Stimulated activated CD4-positive, alpha-beta T cell treated with anti-CD3 and anti-CD28 coated beads, Interleukin-15, amount 100 ng/mL, for 24 hours (primary cell): Measurements from ENCODE around the gene TECPR1.

Experiments used
- DNase-seq: peaks from one replicate; pipeline ENCODE4 v3.0.0-alpha.2; 2020

The TECPR1 gene

GRCh38 chr7:98186452-98187137 is 65.4 kb downstream of the TECPR1 start:
- no peak for DNase-seq

DNA sequence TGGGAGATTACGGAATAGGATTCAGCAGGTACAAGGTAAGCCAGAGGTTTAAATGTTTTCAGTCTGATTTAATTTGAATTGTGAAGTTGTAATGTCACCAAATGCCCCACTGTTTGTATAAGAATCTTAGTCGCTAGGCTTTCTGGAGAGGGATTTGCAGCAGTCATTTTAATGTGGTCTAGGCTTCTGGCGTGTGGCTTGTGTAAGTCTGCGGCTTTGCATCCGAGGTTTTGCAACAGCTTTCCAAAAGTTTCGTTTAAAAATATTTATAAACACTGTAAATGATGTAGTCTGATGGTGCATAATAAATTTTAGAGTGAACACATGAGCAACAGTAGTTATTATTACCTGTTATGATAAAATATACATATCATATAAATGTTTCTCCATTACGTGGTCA is 66.9 kb downstream of the TECPR1 start:
- DNase-seq, result no peak

DNA sequence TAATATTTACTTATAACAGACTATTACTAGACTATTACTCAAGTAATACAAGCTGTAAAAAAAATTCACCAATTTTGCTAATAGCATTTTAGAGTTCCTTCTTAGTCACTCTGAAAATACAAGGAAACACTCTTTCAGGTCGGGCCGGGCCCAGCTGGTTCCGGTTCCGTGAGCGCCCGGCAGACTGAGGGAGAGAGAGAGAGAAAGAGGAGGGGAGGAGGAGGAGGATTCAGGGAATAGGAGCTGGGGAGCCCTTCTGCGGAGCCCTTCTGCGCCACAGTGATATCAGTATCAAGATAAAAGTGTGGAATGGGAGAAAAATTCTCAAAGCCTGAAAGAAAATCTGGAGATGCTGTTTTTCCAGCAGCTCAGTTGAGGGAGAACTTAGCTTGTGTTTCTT is 71.3 kb downstream of the TECPR1 start:
- no peak for DNase-seq

DNA sequence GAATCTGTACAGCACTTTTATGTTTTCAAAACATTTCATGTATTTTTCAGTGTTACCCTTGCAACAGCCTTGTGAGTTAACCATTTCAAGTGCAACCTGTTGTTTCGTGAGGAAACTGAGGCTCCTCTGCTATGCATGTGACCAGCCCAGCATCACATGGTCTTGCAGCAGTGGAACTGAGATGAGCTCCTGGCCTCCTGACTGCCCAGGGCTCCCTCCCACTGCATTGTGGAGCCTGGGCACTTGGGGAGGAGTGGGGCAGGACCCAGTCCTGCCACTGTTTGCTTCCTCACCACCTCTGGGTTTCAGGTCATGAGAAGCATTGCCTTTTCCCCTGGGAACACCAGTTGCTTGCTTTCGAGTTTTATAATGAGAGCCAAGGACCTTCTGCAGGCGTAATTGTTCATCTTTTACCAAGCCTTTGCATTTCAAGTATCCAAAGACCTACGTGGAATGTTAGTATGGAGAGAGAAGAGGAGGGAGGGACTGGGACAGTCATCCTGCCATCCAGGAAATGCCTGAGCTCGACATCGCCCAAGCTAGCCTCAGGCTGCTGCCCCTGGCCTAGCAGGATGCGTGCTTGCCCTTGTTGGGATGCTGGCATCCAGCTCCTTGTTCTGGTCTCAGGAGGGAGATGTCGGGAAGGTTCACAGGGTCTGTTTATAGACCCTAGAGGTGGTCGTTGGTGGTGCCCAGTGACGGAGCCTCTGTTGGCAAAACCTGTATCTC is 73.1 kb downstream of the TECPR1 start:
- DNase-seq, result no peak

GRCh38 chr7:98178321-98178720 is 73.7 kb downstream of the TECPR1 start:
- no peak for DNase-seq

DNA sequence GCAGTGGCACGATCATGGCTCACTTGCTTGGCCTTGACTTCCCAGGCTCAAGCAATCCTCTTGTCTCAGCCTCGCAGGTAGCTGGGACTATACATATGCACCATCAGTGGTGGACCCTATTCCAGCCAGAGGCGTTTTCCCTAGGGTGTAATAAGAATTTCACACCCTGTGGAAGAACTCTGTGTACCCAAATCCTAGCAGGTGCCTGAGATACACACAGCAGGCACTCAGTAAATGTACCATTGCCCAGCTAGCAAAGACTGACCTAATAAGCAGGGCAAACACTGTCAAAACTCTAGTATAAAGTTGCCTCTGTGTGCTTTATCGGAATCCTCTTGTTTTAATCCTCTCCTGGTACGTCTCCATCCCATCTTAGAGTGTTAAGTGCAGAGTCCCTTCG is 74.5 kb downstream of the TECPR1 start:
- no peak for DNase-seq

- no peak for DNase-seq
Measured at GRCh38 chr7:98175260-98175940, 76.6 kb downstream of the TECPR1 start.

DNA sequence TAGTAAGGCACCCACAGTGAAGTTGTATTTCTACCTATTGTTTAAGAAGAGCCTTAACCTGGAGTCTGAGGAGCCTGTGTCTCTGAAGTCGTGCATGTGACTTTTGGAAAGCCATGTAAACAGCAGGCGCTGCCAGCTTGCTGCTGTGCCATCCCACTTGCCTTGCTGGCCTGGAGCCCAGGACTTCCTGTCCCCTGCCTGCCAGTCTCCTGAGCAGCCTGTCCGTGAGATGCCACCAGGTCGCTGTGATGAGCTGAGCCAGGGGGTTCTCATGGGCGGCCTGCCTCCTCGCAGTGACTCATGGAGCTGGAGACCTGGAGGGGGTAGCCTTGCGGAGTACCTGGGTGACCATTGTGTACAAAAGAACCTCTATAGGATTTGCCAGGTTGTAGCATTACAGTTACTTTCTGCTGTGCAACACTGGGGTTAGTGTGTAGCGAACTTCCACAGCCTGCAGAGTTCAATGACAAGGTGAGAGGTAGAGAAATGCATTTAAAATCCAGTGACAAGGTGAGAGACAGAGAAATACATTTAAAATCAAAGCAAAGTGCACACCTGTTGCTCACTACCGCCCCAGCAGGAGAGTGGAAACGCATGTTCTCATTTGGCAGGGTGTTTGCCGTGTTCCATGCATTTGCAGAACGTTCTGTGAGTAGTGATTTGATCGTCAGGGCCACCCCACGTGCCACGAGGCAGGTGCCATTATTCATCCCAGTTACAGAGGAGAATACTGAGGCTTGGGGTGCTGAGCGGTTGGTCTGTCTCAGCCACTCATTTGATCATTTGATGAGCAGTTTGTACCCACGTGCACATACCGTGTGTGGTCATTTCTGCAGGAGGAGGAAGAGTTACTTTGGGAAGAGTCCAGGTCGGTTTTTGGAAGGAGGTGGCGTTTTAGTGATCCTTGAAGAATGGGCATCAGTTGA is 77.4 kb downstream of the TECPR1 start:
- DNase-seq, result no peak

- DNase-seq, result no peak
Measured at GRCh38 chr7:98171449-98171848, 80.6 kb downstream of the TECPR1 start.

DNA sequence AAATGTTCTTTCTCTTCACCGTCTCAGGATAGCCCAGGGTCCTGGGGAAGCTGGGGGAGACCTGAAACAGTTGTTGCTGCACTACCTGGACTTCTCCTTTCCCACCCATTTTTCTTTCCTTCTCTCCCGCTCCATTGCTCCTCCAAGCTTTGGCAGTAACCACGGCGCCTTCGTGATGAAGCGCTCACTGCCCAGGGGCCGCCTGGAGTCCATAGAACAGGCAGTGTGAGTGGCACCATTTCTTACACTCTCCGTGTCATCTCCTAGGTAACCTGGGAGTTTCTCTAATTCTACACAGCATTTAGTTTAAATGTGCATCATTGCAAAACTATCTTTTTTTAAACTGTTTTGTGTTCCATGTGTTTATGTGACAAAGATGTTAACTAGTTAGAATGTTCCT is 81.1 kb downstream of the TECPR1 start:
- no peak for DNase-seq

GRCh38 chr7:98168904-98169621 is 83.0 kb downstream of the TECPR1 start:
- no peak for DNase-seq

GRCh38 chr7:98168181-98168903 is 83.7 kb downstream of the TECPR1 start:
- peak; percentile 66 for DNase-seq

DNA sequence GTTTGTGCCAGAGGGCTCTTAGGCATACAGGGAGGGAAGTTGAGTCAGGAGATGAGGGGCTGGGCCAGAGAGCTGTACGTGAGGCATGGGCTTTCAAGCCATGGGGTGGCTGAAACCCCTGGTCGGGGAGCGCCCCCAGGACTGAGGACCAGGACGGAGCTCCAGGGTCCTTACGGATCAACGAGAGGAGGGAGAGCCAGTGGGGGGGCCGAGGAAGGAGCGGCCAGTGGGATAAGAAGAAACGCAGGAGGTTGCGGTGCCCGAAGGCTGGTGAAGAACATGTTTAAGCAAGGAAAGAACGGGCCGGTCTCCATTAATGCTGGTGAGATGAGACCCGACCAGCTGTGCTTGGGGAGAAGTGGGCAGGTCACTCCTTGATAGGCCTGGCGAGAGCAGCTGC is 84.4 kb downstream of the TECPR1 start:
- no peak for DNase-seq

- DNase-seq, result no peak
Measured at GRCh38 chr7:98166668-98166970, 85.4 kb downstream of the TECPR1 start.

DNA sequence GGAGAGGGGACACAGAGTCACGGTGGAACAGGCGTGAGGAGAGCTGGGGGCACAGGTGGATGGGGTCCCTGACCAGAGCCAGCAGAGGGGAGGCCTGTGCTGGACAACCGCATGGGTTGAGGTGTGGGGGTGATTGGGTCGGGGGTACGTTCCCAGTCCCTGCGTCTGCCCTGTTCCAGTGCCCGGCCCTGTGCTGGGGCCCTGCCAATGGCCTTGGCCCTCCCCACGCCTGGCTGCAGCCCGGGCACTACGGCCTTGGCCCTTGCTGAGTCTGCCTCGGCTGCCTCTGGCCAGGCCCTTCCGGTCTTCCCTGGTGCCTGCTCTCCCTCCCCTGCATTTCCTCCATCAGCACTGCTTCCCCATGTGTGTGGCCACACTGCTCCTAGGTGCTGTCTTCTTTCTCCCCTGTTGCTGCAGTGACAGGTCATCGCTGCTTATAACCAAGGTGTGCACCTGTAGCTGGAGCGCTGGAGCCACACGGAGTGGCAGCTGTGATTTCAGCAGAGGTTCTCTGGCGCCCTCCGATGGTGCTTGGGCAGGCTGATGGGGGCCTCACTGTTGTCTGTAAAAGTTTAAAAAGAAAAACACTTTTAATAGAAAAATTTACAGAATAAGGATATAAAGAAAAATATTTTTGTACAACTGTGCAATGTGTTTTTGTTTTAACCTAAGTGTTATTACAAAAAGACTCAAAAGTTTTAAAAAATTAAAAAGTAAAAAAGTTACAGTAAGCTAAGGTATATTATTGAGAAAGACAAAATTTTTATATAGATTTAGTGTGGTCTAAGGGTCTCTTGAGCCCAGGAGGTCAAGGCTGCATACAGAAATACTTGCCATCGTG is 86.0 kb downstream of the TECPR1 start:
- DNase-seq, result peak; percentile 66
